ENCODE results near the gene NRF1. TPM values are rescaled to one million over a fixed set of nuclear protein-coding genes. Genes with fewer than 3 reads are reported as not detected.

The NRF1 gene
- polyA plus RNA-seq, 2 of the 4 experiments (the other 2 are of a cell fraction), result 11.2 to 18.5 TPM

DNA sequence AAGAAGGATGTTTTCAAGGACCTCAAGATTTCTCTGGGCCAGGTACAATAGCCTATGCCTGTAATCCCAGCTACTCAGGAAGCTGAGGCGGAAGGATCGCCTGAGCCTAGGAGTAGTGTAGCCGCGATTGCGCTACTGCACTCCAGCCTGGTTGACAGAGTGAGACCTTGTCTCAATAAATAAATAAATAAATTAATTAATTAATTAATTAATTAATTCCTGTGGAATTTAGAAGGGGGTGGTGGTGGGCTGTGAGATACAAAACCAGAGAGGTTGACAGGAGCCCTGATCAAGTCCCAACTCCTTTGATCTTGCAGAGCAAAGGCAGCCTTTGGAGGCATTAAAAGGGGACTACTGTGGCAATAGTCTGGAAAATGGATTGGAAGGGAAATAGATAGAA, 39.3 kb upstream of the NRF1 start:
- CTCF ChIA-PET, result no interaction called here
- POLR2A ChIA-PET, result no interaction called here
- H3K9me3 ChIP-seq, result peaks cover 7% of the 10 kb centered on the region; the same call in 2 of the 3 replicates
- no peak overlapping the region for H3K4me3 ChIP-seq
- 95% methylated on average over 5 of the region's 5 CpGs for WGBS (ENCODE audit: missing lambda C conversion rate)
- peaks cover 25% of the 10 kb centered on the region for H3K4me1 ChIP-seq
- peak overlapping the region in 1 of 2 experiments; percentile 90; a peak in 1 of 6 replicates for H3K27ac ChIP-seq
- H3K4me2 ChIP-seq, result no peak overlapping the region
- FAIRE-seq (no peak), ATAC-seq (no peak), DNase-seq (ENCODE audit: low read depth in 1 of 2, low spot score in 1 of 2) (no peak)
- TF ChIP-seq CEBPB (IDR thresholded peaks at IDR 0.05) (no peak), CBX2 (IDR thresholded peaks at IDR 0.05; ENCODE audit: borderline replicate concordance, low read depth) (no peak), EHF (CRISPR knock-in tag; IDR thresholded peaks at IDR 0.05) (no peak), MAZ (IDR thresholded peaks at IDR 0.05; ENCODE audit: borderline replicate concordance, low read depth, low read length) (no peak), ZC3H11A (IDR thresholded peaks at IDR 0.05) (peak; percentile 79)
- TF ChIP-seq, protein P1, sequence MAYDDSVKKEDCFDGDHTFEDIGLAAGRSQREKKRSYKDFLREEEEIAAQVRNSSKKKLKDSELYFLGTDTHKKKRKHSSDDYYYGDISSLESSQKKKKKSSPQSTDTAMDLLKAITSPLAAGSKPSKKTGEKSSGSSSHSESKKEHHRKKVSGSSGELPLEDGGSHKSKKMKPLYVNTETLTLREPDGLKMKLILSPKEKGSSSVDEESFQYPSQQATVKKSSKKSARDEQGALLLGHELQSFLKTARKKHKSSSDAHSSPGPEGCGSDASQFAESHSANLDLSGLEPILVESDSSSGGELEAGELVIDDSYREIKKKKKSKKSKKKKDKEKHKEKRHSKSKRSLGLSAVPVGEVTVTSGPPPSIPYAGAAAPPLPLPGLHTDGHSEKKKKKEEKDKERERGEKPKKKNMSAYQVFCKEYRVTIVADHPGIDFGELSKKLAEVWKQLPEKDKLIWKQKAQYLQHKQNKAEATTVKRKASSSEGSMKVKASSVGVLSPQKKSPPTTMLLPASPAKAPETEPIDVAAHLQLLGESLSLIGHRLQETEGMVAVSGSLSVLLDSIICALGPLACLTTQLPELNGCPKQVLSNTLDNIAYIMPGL (CRISPR knock-in tag; IDR thresholded peaks at IDR 0.05; ENCODE audit: borderline replicate concordance), result no peak

DNA sequence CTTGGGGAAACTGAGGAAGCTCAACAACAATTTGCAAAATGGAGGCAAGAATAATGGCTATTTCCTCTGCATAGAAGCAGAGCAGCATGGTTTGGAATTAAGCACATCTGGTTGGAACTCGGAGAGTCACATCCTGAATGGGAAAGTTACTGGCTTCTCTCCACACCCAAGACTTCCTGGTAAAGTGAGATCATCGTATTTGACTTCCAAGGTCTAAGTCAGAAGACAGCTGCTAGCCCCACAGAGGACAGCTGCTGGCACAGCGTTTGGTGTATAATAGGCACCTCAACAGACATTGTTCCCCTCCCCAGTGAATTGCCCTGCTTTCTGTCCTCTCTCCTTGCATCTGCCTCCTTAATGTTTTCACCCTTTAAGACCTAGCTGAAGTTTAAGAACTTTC, 37.0 kb upstream of the NRF1 start:
- peak overlapping the region; percentile 31; the same call in 2 of the 3 replicates for H3K4me2 ChIP-seq
- CTCF ChIA-PET, result interaction anchor here (1.2 to 1.7 kb wide), 4 partner anchors 8 to 70 kb away, joined by 3 to 6 read pairs (median 4); no protein-coding TSS in a partner anchor
- no peak overlapping the region for H3K4me3 ChIP-seq
- TF ChIP-seq FOSB (CRISPR knock-in tag; IDR thresholded peaks at IDR 0.05) (no peak), HEYL (CRISPR knock-in tag; IDR thresholded peaks at IDR 0.05) (no peak), EHMT2 (IDR thresholded peaks at IDR 0.05; ENCODE audit: low read depth) (no peak), TP53 (CRISPR knock-in tag; IDR thresholded peaks at IDR 0.05) (no peak), JUNB (IDR thresholded peaks at IDR 0.05) (no peak), MAFK (IDR thresholded peaks at IDR 0.05; ENCODE audit: partially characterized antibody) (no peak), NFE2L2 (conservative IDR thresholded peaks at IDR 0.05; ENCODE audit: low read length) (no peak), KDM5A (IDR thresholded peaks at IDR 0.05) (no peak), TFCP2L1 (CRISPR knock-in tag; IDR thresholded peaks at IDR 0.05) (no peak), CHD4 (IDR thresholded peaks at IDR 0.05; ENCODE audit: borderline replicate concordance) (no peak), CBX2 (IDR thresholded peaks at IDR 0.05; ENCODE audit: borderline replicate concordance, low read depth) (no peak), PHF8 (IDR thresholded peaks at IDR 0.05; ENCODE audit: borderline replicate concordance, low read depth) (no peak), SREBF2 (IDR thresholded peaks at IDR 0.05) (no peak), SMC3 (IDR thresholded peaks at IDR 0.05) (no peak)
- TF ChIP-seq, protein P2, sequence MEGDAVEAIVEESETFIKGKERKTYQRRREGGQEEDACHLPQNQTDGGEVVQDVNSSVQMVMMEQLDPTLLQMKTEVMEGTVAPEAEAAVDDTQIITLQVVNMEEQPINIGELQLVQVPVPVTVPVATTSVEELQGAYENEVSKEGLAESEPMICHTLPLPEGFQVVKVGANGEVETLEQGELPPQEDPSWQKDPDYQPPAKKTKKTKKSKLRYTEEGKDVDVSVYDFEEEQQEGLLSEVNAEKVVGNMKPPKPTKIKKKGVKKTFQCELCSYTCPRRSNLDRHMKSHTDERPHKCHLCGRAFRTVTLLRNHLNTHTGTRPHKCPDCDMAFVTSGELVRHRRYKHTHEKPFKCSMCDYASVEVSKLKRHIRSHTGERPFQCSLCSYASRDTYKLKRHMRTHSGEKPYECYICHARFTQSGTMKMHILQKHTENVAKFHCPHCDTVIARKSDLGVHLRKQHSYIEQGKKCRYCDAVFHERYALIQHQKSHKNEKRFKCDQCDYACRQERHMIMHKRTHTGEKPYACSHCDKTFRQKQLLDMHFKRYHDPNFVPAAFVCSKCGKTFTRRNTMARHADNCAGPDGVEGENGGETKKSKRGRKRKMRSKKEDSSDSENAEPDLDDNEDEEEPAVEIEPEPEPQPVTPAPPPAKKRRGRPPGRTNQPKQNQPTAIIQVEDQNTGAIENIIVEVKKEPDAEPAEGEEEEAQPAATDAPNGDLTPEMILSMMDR (IDR thresholded peaks at IDR 0.05), result no peak
- TF ChIP-seq, protein P3, sequence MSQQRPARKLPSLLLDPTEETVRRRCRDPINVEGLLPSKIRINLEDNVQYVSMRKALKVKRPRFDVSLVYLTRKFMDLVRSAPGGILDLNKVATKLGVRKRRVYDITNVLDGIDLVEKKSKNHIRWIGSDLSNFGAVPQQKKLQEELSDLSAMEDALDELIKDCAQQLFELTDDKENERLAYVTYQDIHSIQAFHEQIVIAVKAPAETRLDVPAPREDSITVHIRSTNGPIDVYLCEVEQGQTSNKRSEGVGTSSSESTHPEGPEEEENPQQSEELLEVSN (IDR thresholded peaks at IDR 0.05; ENCODE audit: borderline replicate concordance, low read depth), result no peak
- TF ChIP-seq, protein P1 (CRISPR knock-in tag; IDR thresholded peaks at IDR 0.05; ENCODE audit: borderline replicate concordance), result no peak
- TF ChIP-seq, protein P4, sequence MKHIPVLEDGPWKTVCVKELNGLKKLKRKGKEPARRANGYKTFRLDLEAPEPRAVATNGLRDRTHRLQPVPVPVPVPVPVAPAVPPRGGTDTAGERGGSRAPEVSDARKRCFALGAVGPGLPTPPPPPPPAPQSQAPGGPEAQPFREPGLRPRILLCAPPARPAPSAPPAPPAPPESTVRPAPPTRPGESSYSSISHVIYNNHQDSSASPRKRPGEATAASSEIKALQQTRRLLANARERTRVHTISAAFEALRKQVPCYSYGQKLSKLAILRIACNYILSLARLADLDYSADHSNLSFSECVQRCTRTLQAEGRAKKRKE (CRISPR knock-in tag; IDR thresholded peaks at IDR 0.05; ENCODE audit: low read depth), result no peak
- peak in 1 of 2 experiments; percentile 48 for DNase-seq (ENCODE audit: low read depth in 1 of 2, low spot score in 1 of 2)
- H3K9me3 ChIP-seq, result peaks cover 23% of the 10 kb centered on the region
- peak overlapping the region; percentile 25 to 53; a peak in 3 of 6 replicates for H3K27ac ChIP-seq
- 38% methylated on average over 3 of the region's 3 CpGs for WGBS (ENCODE audit: missing lambda C conversion rate)
- POLR2A ChIA-PET, result no interaction called here
- ATAC-seq, result no peak
- peaks cover 19% of the 10 kb centered on the region for H3K4me1 ChIP-seq
- FAIRE-seq, result no peak

All from A549 (cell line).